Measurements from ENCODE around the gene PVALEF.

- TF ChIP-seq CTCF (conservative IDR thresholded peaks at IDR 0.05 in 1 of 2, IDR thresholded peaks at IDR 0.05 in 1 of 2; ENCODE audit: low read depth in 1 of 2, low read length in 2 of 2) (no peak), EZH2 (IDR thresholded peaks at IDR 0.05; ENCODE audit: low read length, missing control alignments) (no peak)
Observed at GRCh38 chr17:81153340-81153803, 11.9 kb upstream of the PVALEF start.
